CD14-positive monocyte (primary cell): ENCODE results near the gene ERI2. TPM values are rescaled to one million over a fixed set of nuclear protein-coding genes. Genes with fewer than 3 reads are reported as not detected.
A peak's percentile ranks its signal among the peaks of the same experiment; 100 is the strongest.

ENCODE experiments used
- DNase-seq, 3 donors: peaks; one replicate each; pipeline ENCODE4 v3.0.0-alpha.2; 2011 to 2022
- H2AFZ ChIP-seq: 2 replicates; pipeline ENCODE4 v1.6.0; 2012; ENCODE audit warnings: mild to moderate bottlenecking, low read depth, low read length, inconsistent platforms; ENCODE audit not compliant: insufficient read depth, poor library complexity, severe bottlenecking
- H3K27ac ChIP-seq, 2 donors: 1 replicate in 1 of 2; 2 replicates in 1 of 2; pipeline ENCODE4 v1.5.1; 2012 to 2013; ENCODE audit warnings: low read length in 2 of 2, control low read depth in 1 of 2, inconsistent platforms in 1 of 2, low read depth in 1 of 2, mild to moderate bottlenecking in 1 of 2
- H3K27me3 ChIP-seq, 2 donors: one replicate each; pipeline versions ENCODE4 v1.6.0 to v1.6.1; 2011 to 2013; ENCODE audit warnings: low read length in 2 of 2; ENCODE audit not compliant: control insufficient read depth in 2 of 2, insufficient read depth in 2 of 2
- H3K36me3 ChIP-seq, 2 donors: replicated peaks in 1 of 2; 1 replicate in 1 of 2; 2 replicates in 1 of 2; pipeline versions ENCODE4 v1.5.1 to v1.6.1; 2012 to 2013; ENCODE audit warnings: low read length in 2 of 2, control low read depth in 1 of 2, inconsistent platforms in 1 of 2, mild to moderate bottlenecking in 1 of 2; ENCODE audit not compliant: insufficient read depth in 2 of 2, control insufficient read depth in 1 of 2
- H3K4me1 ChIP-seq, 2 donors: 1 replicate in 1 of 2; 2 replicates in 1 of 2; pipeline versions ENCODE4 v1.5.1 to v1.6.1; 2012 to 2013; ENCODE audit warnings: low read length in 2 of 2, control low read depth in 1 of 2, inconsistent platforms in 1 of 2, mild to moderate bottlenecking in 1 of 2, moderate library complexity in 1 of 2; ENCODE audit not compliant: insufficient read depth in 2 of 2, control insufficient read depth in 1 of 2
- H3K4me2 ChIP-seq: replicated peaks from 2 replicates; pipeline ENCODE3; 2012; ENCODE audit warnings: low read length, moderate library complexity, mild to moderate bottlenecking; ENCODE audit not compliant: poor library complexity, severe bottlenecking; ENCODE audit errors: extremely low read depth
- H3K4me3 ChIP-seq, 3 experiments: fragments of 200-600 bp in 1 of 3; sonication (generic) in 1 of 3; replicated peaks in 1 of 3; 1 replicate in 2 of 3; 2 replicates in 1 of 3; pipeline ENCODE4 v1.5.1; 2011 to 2013; ENCODE audit warnings: low read length in 3 of 3, mild to moderate bottlenecking in 3 of 3, control low read depth in 2 of 3, low read depth in 2 of 3, inconsistent platforms in 1 of 3, moderate library complexity in 1 of 3
- H3K79me2 ChIP-seq: 2 replicates; pipeline ENCODE4 v1.6.0; 2012; ENCODE audit warnings: mild to moderate bottlenecking, control low read depth, inconsistent platforms, low read length, moderate library complexity; ENCODE audit not compliant: insufficient read depth
- H3K9ac ChIP-seq: 2 replicates; pipeline ENCODE4 v1.6.0; 2017; ENCODE audit warnings: low read length, mild to moderate bottlenecking; ENCODE audit not compliant: insufficient read depth, poor library complexity, severe bottlenecking
- H3K9me3 ChIP-seq, 2 donors: replicated peaks in 1 of 2; 1 replicate in 1 of 2; 2 replicates in 1 of 2; pipeline versions ENCODE4 v1.5.1 to v1.6.1; 2012 to 2013; ENCODE audit warnings: low read length in 2 of 2, control low read depth in 1 of 2; ENCODE audit not compliant: control insufficient read depth in 1 of 2, insufficient read depth in 1 of 2
- H4K20me1 ChIP-seq: 2 replicates; pipeline ENCODE4 v1.6.0; 2012; ENCODE audit warnings: mild to moderate bottlenecking, low read length, control low read depth, moderate library complexity; ENCODE audit not compliant: insufficient read depth
- H3K27ac Mint-ChIP-seq, 7 donors: one replicate each; pipeline ENCODE4 v1.8.0; 2020; ENCODE audit warnings: mild to moderate bottlenecking in 7 of 7, mixed read lengths in 7 of 7, moderate library complexity in 6 of 7, inconsistent platforms in 2 of 7
- H3K27me3 Mint-ChIP-seq, 3 donors: one replicate each; pipeline ENCODE4 v1.8.0; 2021 to 2022; ENCODE audit warnings: low read depth in 3 of 3, mild to moderate bottlenecking in 3 of 3, mixed read lengths in 3 of 3, moderate library complexity in 3 of 3, inconsistent platforms in 1 of 3
- H3K36me3 Mint-ChIP-seq, 2 donors: one replicate each; pipeline ENCODE4 v1.8.0; 2020; ENCODE audit warnings: mixed read lengths in 2 of 2, inconsistent platforms in 1 of 2, mild to moderate bottlenecking in 1 of 2
- H3K4me1 Mint-ChIP-seq: one replicate; pipeline ENCODE4 v1.8.0; 2020; ENCODE audit warnings: mild to moderate bottlenecking, mixed read lengths
- H3K4me3 Mint-ChIP-seq, 2 donors: one replicate each; pipeline ENCODE4 v1.8.0; 2020; ENCODE audit warnings: mild to moderate bottlenecking in 2 of 2, mixed read lengths in 2 of 2, moderate library complexity in 1 of 2
- H3K9me3 Mint-ChIP-seq, 7 donors: one replicate each; pipeline ENCODE4 v1.8.0; 2020 to 2022; ENCODE audit warnings: mixed read lengths in 7 of 7, mild to moderate bottlenecking in 6 of 7, moderate library complexity in 6 of 7, inconsistent platforms in 2 of 7
- CTCF ChIP-seq: fragments of 200-600 bp; IDR thresholded peaks from one replicate; pipeline ENCODE4 v1.8.0; 2022; ENCODE audit warnings: antibody characterized with exemption, mild to moderate bottlenecking
- WGBS: methylation state at CpG from one replicate; pipeline ENCODE4 v1.1.5; 2013; ENCODE audit warnings: missing lambda C conversion rate; ENCODE audit not compliant: insufficient coverage; 5-methylcytosine and 5-hydroxymethylcytosine counted together
- intact Hi-C, 2 donors: fragments of 100-400 bp; cut with micrococcal nuclease; formaldehyde crosslinking; loops; one replicate each; pipeline versions ENCODE4 v1.15.0 to v1.15.1; 2023
- polyA plus RNA-seq, 3 donors: library from polyadenylated mRNA; depleted of rRNA in 1 of 3; unstranded in 2 of 3; stranded (reverse) in 1 of 3; fragments of 300-500 nt in 2 of 3; fragments of >200 nt in 1 of 3; fragmentation: Illumina TruSeq in 2 of 3; gene quantifications; 1 replicate in 2 of 3; 2 replicates in 1 of 3; pipeline ENCODE4 v1.2.3, GENCODE V29; 2012 to 2021

Gene ERI2
- polyA plus RNA-seq, 3 donors, result 4.0 to 10.5 (median 10.4) TPM

GRCh38 chr16:20844588-20844987, 38.3 kb upstream of the ERI2 start:
- H3K36me3 ChIP-seq, result peaks cover 3 to 28% of the 10 kb centered on the region in 2 donors
- Mint-ChIP-seq H3K27ac (peak overlapping the region in 5 of 7 donors; percentile 3 to 76 (median 38)), H3K9me3 (no peaks in the 10 kb centered on the region), H3K27me3 (no peaks in the 10 kb centered on the region), H3K4me3 (peak overlapping the region in 1 of 2 donors; percentile 18), H3K36me3 (peaks cover 16 to 34% of the 10 kb centered on the region in 2 donors), H3K4me1 (peaks cover 28% of the 10 kb centered on the region)
- peak overlapping the region in 1 of 2 donors; percentile 50 for H3K27ac ChIP-seq
- DNase-seq, result peak; percentile 6 to 22 (median 18)
- H3K79me2 ChIP-seq, result no peaks in the 10 kb centered on the region
- no peaks in the 10 kb centered on the region for H3K27me3 ChIP-seq
- no peaks in the 10 kb centered on the region for H4K20me1 ChIP-seq
- intact Hi-C loops, result no loop called here
- no peaks in the 10 kb centered on the region for H3K9me3 ChIP-seq
- no peak overlapping the region for H3K4me2 ChIP-seq
- H3K4me1 ChIP-seq, result peaks cover 8 to 16% of the 10 kb centered on the region in 2 donors
- H3K4me3 ChIP-seq, result no peak overlapping the region
- WGBS, result 11% methylated on average over 3 of the region's 3 CpGs
- no peak overlapping the region for H2AFZ ChIP-seq
- peak overlapping the region; percentile 37 for H3K9ac ChIP-seq
- no peak for TF ChIP-seq CTCF

GRCh38 chr16:20844054-20844453, 37.8 kb upstream of the ERI2 start:
- Histone ChIP-seq H3K4me3 (no peak overlapping the region), H3K4me2 (no peak overlapping the region), H3K27me3 (no peaks in the 10 kb centered on the region), H4K20me1 (no peaks in the 10 kb centered on the region), H2AFZ (peak overlapping the region; percentile 7), H3K9me3 (no peaks in the 10 kb centered on the region), H3K4me1 (peaks cover 6 to 12% of the 10 kb centered on the region in 2 donors), H3K27ac (peak overlapping the region in 1 of 2 donors; percentile 50), H3K9ac (no peak overlapping the region), H3K79me2 (no peaks in the 10 kb centered on the region), H3K36me3 (peaks cover 3 to 29% of the 10 kb centered on the region in 2 donors)
- Mint-ChIP-seq H3K4me3 (no peak overlapping the region), H3K9me3 (no peaks in the 10 kb centered on the region), H3K36me3 (peaks cover 16 to 37% of the 10 kb centered on the region in 2 donors), H3K27ac (peak overlapping the region in 4 of 7 donors; percentile 11 to 73 (median 37)), H3K4me1 (peaks cover 23% of the 10 kb centered on the region), H3K27me3 (no peaks in the 10 kb centered on the region)
- DNase-seq, result no peak
- TF ChIP-seq CTCF, result no peak
- intact Hi-C loops, result no loop called here
- WGBS, result 71% methylated on average over 1 of the region's 2 CpGs
